ENCODE data around the gene CSK.

Gene CSK

DNA sequence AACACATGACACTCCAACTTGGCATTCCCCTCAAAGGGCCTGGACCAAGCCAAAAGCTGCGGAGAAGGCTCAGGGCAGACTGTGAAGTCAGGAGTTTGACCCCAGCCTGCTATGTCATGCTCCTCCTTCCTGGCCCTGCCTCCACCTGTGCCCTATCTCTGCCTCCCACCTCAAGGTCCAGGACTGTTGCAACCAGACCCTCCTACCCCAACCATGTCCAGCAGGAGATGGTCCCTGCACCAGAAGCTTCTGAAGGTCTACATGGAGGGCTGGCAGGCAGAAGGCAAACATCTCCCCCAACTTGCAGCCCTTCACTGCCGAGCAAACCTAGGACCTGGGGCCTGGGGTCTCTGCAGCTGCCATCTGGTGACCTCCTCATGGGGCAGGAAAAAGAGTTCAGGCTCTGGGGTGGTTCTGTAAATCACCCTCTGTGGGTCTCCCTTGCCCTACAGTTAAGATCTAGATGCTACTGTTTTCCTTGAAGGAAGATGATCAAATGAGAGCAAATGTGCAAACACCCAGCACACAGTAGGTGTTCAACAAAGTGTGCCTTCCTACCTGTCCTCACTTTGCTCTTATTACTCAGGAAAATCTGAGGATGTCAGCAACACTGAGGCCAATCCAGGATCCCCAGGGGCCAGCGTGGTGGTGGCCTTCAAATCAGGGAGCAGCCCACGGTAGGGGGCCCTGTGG lies 11.5 kb upstream of the CSK start:
- TF ChIP-seq POLR2AphosphoS5 (IDR thresholded peaks at IDR 0.05; ENCODE audit: low read depth, low read length) (no peak), FOXP2 (optimal IDR thresholded peaks at IDR 0.05; ENCODE audit: borderline replicate concordance, extremely low read depth, extremely low read length, insufficient read depth) (no peak), SIN3A (IDR thresholded peaks at IDR 0.05; ENCODE audit: borderline replicate concordance, insufficient read depth, low read length) (no peak), TAF1 (IDR thresholded peaks at IDR 0.05; ENCODE audit: borderline replicate concordance, insufficient read depth, low read length) (no peak)
- TF ChIP-seq, protein P1, sequence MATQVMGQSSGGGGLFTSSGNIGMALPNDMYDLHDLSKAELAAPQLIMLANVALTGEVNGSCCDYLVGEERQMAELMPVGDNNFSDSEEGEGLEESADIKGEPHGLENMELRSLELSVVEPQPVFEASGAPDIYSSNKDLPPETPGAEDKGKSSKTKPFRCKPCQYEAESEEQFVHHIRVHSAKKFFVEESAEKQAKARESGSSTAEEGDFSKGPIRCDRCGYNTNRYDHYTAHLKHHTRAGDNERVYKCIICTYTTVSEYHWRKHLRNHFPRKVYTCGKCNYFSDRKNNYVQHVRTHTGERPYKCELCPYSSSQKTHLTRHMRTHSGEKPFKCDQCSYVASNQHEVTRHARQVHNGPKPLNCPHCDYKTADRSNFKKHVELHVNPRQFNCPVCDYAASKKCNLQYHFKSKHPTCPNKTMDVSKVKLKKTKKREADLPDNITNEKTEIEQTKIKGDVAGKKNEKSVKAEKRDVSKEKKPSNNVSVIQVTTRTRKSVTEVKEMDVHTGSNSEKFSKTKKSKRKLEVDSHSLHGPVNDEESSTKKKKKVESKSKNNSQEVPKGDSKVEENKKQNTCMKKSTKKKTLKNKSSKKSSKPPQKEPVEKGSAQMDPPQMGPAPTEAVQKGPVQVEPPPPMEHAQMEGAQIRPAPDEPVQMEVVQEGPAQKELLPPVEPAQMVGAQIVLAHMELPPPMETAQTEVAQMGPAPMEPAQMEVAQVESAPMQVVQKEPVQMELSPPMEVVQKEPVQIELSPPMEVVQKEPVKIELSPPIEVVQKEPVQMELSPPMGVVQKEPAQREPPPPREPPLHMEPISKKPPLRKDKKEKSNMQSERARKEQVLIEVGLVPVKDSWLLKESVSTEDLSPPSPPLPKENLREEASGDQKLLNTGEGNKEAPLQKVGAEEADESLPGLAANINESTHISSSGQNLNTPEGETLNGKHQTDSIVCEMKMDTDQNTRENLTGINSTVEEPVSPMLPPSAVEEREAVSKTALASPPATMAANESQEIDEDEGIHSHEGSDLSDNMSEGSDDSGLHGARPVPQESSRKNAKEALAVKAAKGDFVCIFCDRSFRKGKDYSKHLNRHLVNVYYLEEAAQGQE (IDR thresholded peaks at IDR 0.05; ENCODE audit: insufficient read depth in 1 of 2, low read depth in 2 of 2, low read length in 2 of 2): no peak

DNA sequence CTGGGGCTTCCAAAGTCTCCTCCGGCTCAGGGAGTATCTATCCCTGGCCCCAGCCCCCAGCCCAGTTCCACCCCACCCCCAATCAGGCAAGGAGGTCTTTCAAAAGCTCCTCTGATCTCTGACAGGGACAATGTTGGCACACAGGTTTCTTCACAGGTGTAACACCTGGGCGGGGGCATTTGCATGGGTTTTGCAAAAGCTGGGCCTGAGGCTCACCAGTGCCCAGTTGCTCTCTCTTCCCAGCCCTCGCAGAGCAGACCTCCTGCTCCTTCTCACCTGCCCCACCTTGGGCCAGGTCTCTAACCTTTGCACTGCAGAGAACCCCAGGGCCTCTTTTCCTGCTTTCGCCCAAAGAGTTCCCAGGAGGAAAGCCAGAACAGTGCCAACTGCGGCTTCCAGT lies 8.6 kb upstream of the CSK start:
- TF ChIP-seq SIN3A (IDR thresholded peaks at IDR 0.05; ENCODE audit: borderline replicate concordance, insufficient read depth, low read length) (no peak), POLR2AphosphoS5 (IDR thresholded peaks at IDR 0.05; ENCODE audit: low read depth, low read length) (no peak), TAF1 (IDR thresholded peaks at IDR 0.05; ENCODE audit: borderline replicate concordance, insufficient read depth, low read length) (no peak), FOXP2 (optimal IDR thresholded peaks at IDR 0.05; ENCODE audit: borderline replicate concordance, extremely low read depth, extremely low read length, insufficient read depth) (no peak)
- TF ChIP-seq, protein P1 (IDR thresholded peaks at IDR 0.05; ENCODE audit: insufficient read depth in 1 of 2, low read depth in 2 of 2, low read length in 2 of 2): no peak

DNA sequence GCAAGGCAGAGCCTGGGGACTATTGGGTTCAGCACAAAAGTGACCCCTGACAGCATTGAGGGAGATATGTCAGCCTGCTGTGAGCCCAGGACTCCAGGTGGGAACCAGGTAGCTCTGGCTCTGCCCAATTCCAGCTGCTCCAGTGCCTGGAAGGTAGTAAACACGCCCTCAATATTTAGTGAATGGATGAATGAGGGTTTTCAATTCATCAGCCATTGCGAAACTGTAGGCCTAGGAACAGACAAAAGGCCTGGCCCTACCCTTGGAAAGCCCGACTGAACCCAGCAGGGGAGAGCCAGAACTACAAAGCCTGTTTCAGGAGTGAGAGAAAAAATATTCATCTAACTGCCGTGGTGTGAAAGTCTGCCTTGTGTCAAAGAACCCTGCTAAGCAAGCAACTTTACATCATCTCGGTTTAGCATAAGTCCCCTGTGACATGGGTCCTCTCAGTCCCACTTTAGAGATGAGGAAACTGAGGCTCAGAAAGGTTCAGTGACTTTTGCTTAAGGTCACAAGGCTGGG lies 8.1 kb upstream of the CSK start:
- no peak for TF ChIP-seq FOXP2 (optimal IDR thresholded peaks at IDR 0.05; ENCODE audit: borderline replicate concordance, extremely low read depth, extremely low read length, insufficient read depth)
- TF ChIP-seq TAF1 (IDR thresholded peaks at IDR 0.05; ENCODE audit: borderline replicate concordance, insufficient read depth, low read length): no peak
- no peak for TF ChIP-seq SIN3A (IDR thresholded peaks at IDR 0.05; ENCODE audit: borderline replicate concordance, insufficient read depth, low read length)

GRCh38 chr15:74775132-74775562 lies 6.7 kb upstream of the CSK start:
- TF ChIP-seq FOXP2 (optimal IDR thresholded peaks at IDR 0.05; ENCODE audit: borderline replicate concordance, extremely low read depth, extremely low read length, insufficient read depth): no peak
- TF ChIP-seq, protein P1 (IDR thresholded peaks at IDR 0.05; ENCODE audit: insufficient read depth in 1 of 2, low read depth in 2 of 2, low read length in 2 of 2): no peak
- no peak for TF ChIP-seq SIN3A (IDR thresholded peaks at IDR 0.05; ENCODE audit: borderline replicate concordance, insufficient read depth, low read length)
- TF ChIP-seq TAF1 (IDR thresholded peaks at IDR 0.05; ENCODE audit: borderline replicate concordance, insufficient read depth, low read length): no peak
- no peak for TF ChIP-seq POLR2AphosphoS5 (IDR thresholded peaks at IDR 0.05; ENCODE audit: low read depth, low read length)

DNA sequence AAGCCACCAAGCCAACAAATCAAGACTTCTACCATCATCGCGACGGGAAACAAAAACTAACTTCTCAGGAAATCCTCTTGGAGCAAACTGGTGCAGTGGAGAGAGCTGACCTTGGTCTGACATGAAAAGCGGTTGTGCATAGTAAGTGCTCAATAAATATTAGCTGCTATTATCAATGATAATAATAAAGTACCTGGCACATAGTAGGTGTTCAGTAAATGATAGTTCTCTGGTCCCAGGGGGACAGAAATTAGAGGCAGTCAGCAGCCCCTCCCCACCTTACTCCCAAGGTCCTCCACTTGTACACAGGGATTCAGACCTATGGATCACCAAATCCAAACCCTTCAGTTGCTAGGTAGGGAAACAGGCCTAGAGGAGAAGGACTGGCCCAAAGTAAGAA lies 6.0 kb upstream of the CSK start:
- no peak for TF ChIP-seq TAF1 (IDR thresholded peaks at IDR 0.05; ENCODE audit: borderline replicate concordance, insufficient read depth, low read length)
- no peak for TF ChIP-seq POLR2AphosphoS5 (IDR thresholded peaks at IDR 0.05; ENCODE audit: low read depth, low read length)
- TF ChIP-seq, protein P1 (IDR thresholded peaks at IDR 0.05; ENCODE audit: insufficient read depth in 1 of 2, low read depth in 2 of 2, low read length in 2 of 2): no peak
- no peak for TF ChIP-seq SIN3A (IDR thresholded peaks at IDR 0.05; ENCODE audit: borderline replicate concordance, insufficient read depth, low read length)
- no peak for TF ChIP-seq FOXP2 (optimal IDR thresholded peaks at IDR 0.05; ENCODE audit: borderline replicate concordance, extremely low read depth, extremely low read length, insufficient read depth)

Data from PFSK-1 (cell line).